ENCODE results near the gene C1QA.

DNA sequence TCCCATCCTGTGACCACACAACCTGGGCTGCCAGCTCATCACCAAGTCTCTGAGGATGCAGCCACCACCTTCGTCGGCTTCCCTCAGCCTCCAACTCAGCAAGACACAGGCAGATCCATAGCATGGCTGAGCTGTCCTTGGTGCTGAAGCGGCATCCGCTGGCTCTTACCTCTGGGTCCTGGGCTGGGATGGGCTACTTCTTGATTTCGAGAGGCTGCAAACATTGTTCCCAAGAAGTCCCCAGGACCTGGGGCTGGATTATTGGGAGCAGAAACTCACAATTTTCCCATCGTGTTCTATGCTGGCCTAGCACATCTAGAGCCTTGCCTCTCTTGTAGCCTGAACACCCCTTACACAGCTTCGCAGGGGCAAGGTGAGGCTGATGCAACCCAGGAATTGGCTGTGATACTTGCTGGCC lies 24.9 kb upstream of the C1QA start:
- TF ChIP-seq EZH2 (IDR thresholded peaks at IDR 0.05; ENCODE audit: low read length, unreplicated experiment) (no peak), EZH2phosphoT487 (IDR thresholded peaks at IDR 0.05; ENCODE audit: borderline replicate concordance, low read length) (no peak)
- TF ChIP-seq, protein P1, sequence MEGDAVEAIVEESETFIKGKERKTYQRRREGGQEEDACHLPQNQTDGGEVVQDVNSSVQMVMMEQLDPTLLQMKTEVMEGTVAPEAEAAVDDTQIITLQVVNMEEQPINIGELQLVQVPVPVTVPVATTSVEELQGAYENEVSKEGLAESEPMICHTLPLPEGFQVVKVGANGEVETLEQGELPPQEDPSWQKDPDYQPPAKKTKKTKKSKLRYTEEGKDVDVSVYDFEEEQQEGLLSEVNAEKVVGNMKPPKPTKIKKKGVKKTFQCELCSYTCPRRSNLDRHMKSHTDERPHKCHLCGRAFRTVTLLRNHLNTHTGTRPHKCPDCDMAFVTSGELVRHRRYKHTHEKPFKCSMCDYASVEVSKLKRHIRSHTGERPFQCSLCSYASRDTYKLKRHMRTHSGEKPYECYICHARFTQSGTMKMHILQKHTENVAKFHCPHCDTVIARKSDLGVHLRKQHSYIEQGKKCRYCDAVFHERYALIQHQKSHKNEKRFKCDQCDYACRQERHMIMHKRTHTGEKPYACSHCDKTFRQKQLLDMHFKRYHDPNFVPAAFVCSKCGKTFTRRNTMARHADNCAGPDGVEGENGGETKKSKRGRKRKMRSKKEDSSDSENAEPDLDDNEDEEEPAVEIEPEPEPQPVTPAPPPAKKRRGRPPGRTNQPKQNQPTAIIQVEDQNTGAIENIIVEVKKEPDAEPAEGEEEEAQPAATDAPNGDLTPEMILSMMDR (conservative IDR thresholded peaks at IDR 0.05; ENCODE audit: low read depth, low read length) = no peak

Measured in PC-3 (cell line).